ENCODE data around the gene GPAT3.
A peak's percentile ranks its signal among the peaks of the same experiment; 100 is the strongest.

GPAT3 gene

GRCh38 chr4:83522239-83522638, 13.7 kb upstream of the GPAT3 start:
- Mint-ChIP-seq H3K27me3 (ENCODE audit: low read depth) (peaks cover 12% of the 10 kb centered on the region), H3K36me3 (ENCODE audit: low read depth) (no peaks in the 10 kb centered on the region), H3K9me3 (no peaks in the 10 kb centered on the region), H3K27ac (no peak overlapping the region), H3K4me1 (ENCODE audit: low read depth) (no peaks in the 10 kb centered on the region), H3K4me3 (no peak overlapping the region)
- no peak for DNase-seq (ENCODE audit: low spot score)

- no peak for DNase-seq (ENCODE audit: low spot score)
- H3K27me3 Mint-ChIP-seq (ENCODE audit: low read depth): peaks cover 24% of the 10 kb centered on the region
- no peaks in the 10 kb centered on the region for H3K36me3 Mint-ChIP-seq (ENCODE audit: low read depth)
- no peak overlapping the region for H3K27ac Mint-ChIP-seq
- no peaks in the 10 kb centered on the region for H3K9me3 Mint-ChIP-seq
- no peak overlapping the region for H3K4me3 Mint-ChIP-seq
- no peaks in the 10 kb centered on the region for H3K4me1 Mint-ChIP-seq (ENCODE audit: low read depth)
Measured at GRCh38 chr4:83527671-83528070, 8.2 kb upstream of the GPAT3 start.

- Mint-ChIP-seq H3K9me3 (no peaks in the 10 kb centered on the region), H3K4me3 (peak overlapping the region; percentile 93), H3K27me3 (ENCODE audit: low read depth) (peaks cover 49% of the 10 kb centered on the region), H3K27ac (peak overlapping the region; percentile 32), H3K36me3 (ENCODE audit: low read depth) (no peaks in the 10 kb centered on the region), H3K4me1 (ENCODE audit: low read depth) (peaks cover 25% of the 10 kb centered on the region)
- DNase-seq (ENCODE audit: low spot score): no peak
Measured at GRCh38 chr4:83536362-83537272, 709 bp downstream of the GPAT3 start.

- peaks cover 13% of the 10 kb centered on the region for H3K4me1 Mint-ChIP-seq (ENCODE audit: low read depth)
- no peak overlapping the region for H3K27ac Mint-ChIP-seq
- no peaks in the 10 kb centered on the region for H3K9me3 Mint-ChIP-seq
- H3K27me3 Mint-ChIP-seq (ENCODE audit: low read depth): peaks cover 9% of the 10 kb centered on the region
- no peak for DNase-seq (ENCODE audit: low spot score)
- peaks cover 7% of the 10 kb centered on the region for H3K36me3 Mint-ChIP-seq (ENCODE audit: low read depth)
- no peak overlapping the region for H3K4me3 Mint-ChIP-seq
Measured at GRCh38 chr4:83542225-83542624, 6.3 kb downstream of the GPAT3 start.

GRCh38 chr4:83546786-83547185, 10.9 kb downstream of the GPAT3 start:
- DNase-seq (ENCODE audit: low spot score): no peak
- peaks cover 7% of the 10 kb centered on the region for H3K36me3 Mint-ChIP-seq (ENCODE audit: low read depth)
- H3K4me3 Mint-ChIP-seq: no peak overlapping the region
- peaks cover 9% of the 10 kb centered on the region for H3K4me1 Mint-ChIP-seq (ENCODE audit: low read depth)
- H3K27ac Mint-ChIP-seq: no peak overlapping the region
- H3K9me3 Mint-ChIP-seq: no peaks in the 10 kb centered on the region
- H3K27me3 Mint-ChIP-seq (ENCODE audit: low read depth): no peaks in the 10 kb centered on the region

- no peaks in the 10 kb centered on the region for H3K9me3 Mint-ChIP-seq
- DNase-seq (ENCODE audit: low spot score): peak; percentile 79
- peak overlapping the region; percentile 70 for H3K27ac Mint-ChIP-seq
- H3K4me1 Mint-ChIP-seq (ENCODE audit: low read depth): peaks cover 23% of the 10 kb centered on the region
- H3K4me3 Mint-ChIP-seq: no peak overlapping the region
- no peaks in the 10 kb centered on the region for H3K27me3 Mint-ChIP-seq (ENCODE audit: low read depth)
- peaks cover 7% of the 10 kb centered on the region for H3K36me3 Mint-ChIP-seq (ENCODE audit: low read depth)
Measured at GRCh38 chr4:83548151-83548905, 12.4 kb downstream of the GPAT3 start.

- Mint-ChIP-seq H3K27me3 (ENCODE audit: low read depth) (no peaks in the 10 kb centered on the region), H3K9me3 (no peaks in the 10 kb centered on the region), H3K4me3 (no peak overlapping the region), H3K27ac (peak overlapping the region; percentile 9), H3K4me1 (ENCODE audit: low read depth) (peaks cover 35% of the 10 kb centered on the region), H3K36me3 (ENCODE audit: low read depth) (peaks cover 4% of the 10 kb centered on the region)
- DNase-seq (ENCODE audit: low spot score): no peak
Measured at GRCh38 chr4:83552083-83552482, 16.2 kb downstream of the GPAT3 start.

GRCh38 chr4:83552924-83553323, 17.0 kb downstream of the GPAT3 start:
- H3K36me3 Mint-ChIP-seq (ENCODE audit: low read depth): peaks cover 4% of the 10 kb centered on the region
- H3K27me3 Mint-ChIP-seq (ENCODE audit: low read depth): no peaks in the 10 kb centered on the region
- H3K9me3 Mint-ChIP-seq: no peaks in the 10 kb centered on the region
- H3K4me3 Mint-ChIP-seq: no peak overlapping the region
- DNase-seq (ENCODE audit: low spot score): no peak
- H3K27ac Mint-ChIP-seq: no peak overlapping the region
- peaks cover 39% of the 10 kb centered on the region for H3K4me1 Mint-ChIP-seq (ENCODE audit: low read depth)

- H3K36me3 Mint-ChIP-seq (ENCODE audit: low read depth): peaks cover 4% of the 10 kb centered on the region
- no peaks in the 10 kb centered on the region for H3K9me3 Mint-ChIP-seq
- no peak for DNase-seq (ENCODE audit: low spot score)
- H3K4me3 Mint-ChIP-seq: no peak overlapping the region
- H3K27me3 Mint-ChIP-seq (ENCODE audit: low read depth): no peaks in the 10 kb centered on the region
- H3K27ac Mint-ChIP-seq: no peak overlapping the region
- H3K4me1 Mint-ChIP-seq (ENCODE audit: low read depth): peaks cover 47% of the 10 kb centered on the region
Measured at GRCh38 chr4:83556006-83556707, 20.2 kb downstream of the GPAT3 start.

GRCh38 chr4:83556816-83557215, 20.9 kb downstream of the GPAT3 start:
- H3K36me3 Mint-ChIP-seq (ENCODE audit: low read depth): peaks cover 4% of the 10 kb centered on the region
- no peak for DNase-seq (ENCODE audit: low spot score)
- H3K27me3 Mint-ChIP-seq (ENCODE audit: low read depth): no peaks in the 10 kb centered on the region
- no peaks in the 10 kb centered on the region for H3K9me3 Mint-ChIP-seq
- no peak overlapping the region for H3K27ac Mint-ChIP-seq
- peaks cover 52% of the 10 kb centered on the region for H3K4me1 Mint-ChIP-seq (ENCODE audit: low read depth)
- H3K4me3 Mint-ChIP-seq: no peak overlapping the region

- Mint-ChIP-seq H3K27me3 (ENCODE audit: low read depth) (peaks cover 4% of the 10 kb centered on the region), H3K9me3 (no peaks in the 10 kb centered on the region), H3K27ac (peak overlapping the region; percentile 82), H3K4me1 (ENCODE audit: low read depth) (peaks cover 44% of the 10 kb centered on the region), H3K4me3 (peak overlapping the region; percentile 62), H3K36me3 (ENCODE audit: low read depth) (peaks cover 4% of the 10 kb centered on the region)
- DNase-seq (ENCODE audit: low spot score): no peak
Measured at GRCh38 chr4:83558059-83558653, 22.2 kb downstream of the GPAT3 start.

GRCh38 chr4:83558680-83559079, 22.8 kb downstream of the GPAT3 start:
- Mint-ChIP-seq H3K4me3 (peak overlapping the region; percentile 62), H3K4me1 (ENCODE audit: low read depth) (peaks cover 40% of the 10 kb centered on the region), H3K9me3 (no peaks in the 10 kb centered on the region), H3K36me3 (ENCODE audit: low read depth) (peaks cover 4% of the 10 kb centered on the region), H3K27me3 (ENCODE audit: low read depth) (peaks cover 4% of the 10 kb centered on the region), H3K27ac (peak overlapping the region; percentile 82)
- DNase-seq (ENCODE audit: low spot score): no peak

- Mint-ChIP-seq H3K4me1 (ENCODE audit: low read depth) (peaks cover 35% of the 10 kb centered on the region), H3K36me3 (ENCODE audit: low read depth) (peaks cover under 1% of the 10 kb centered on the region), H3K4me3 (no peak overlapping the region), H3K27me3 (ENCODE audit: low read depth) (peaks cover 4% of the 10 kb centered on the region), H3K9me3 (no peaks in the 10 kb centered on the region), H3K27ac (no peak overlapping the region)
- no peak for DNase-seq (ENCODE audit: low spot score)
Measured at GRCh38 chr4:83560523-83560922, 24.6 kb downstream of the GPAT3 start.
